WTC11 (cell line): Measurements from ENCODE around the gene CCDC141. TPM values are rescaled to one million over a fixed set of nuclear protein-coding genes. Genes with fewer than 3 reads are reported as not detected.

Source experiments
- ATAC-seq: fragments of 200-7000 bp; cut with Tn5 transposase; 2 replicates; pipeline ENCODE4 v1.10.0; 2021; ENCODE audit warnings: mild to moderate bottlenecking, moderate library complexity
- CTCF ChIA-PET: fragments of 300-600 bp; sonication (Branson Sonifier 250); formaldehyde crosslinking; loops from one replicate; lab custom pipeline; 2021; ENCODE audit warnings: antibody characterized with exemption; lab: Charles Lee
- POLR2A ChIA-PET: fragments of 350-600 bp; sonication (Branson Sonifier 250); formaldehyde crosslinking; loops from one replicate; lab custom pipeline; 2021; ENCODE audit warnings: antibody characterized with exemption; lab: Charles Lee
- DNase-seq: peaks from one replicate; pipeline ENCODE4 v3.0.0; 2021; ENCODE audit warnings: low spot score
- H3K27ac Mint-ChIP-seq: 2 replicates; pipeline ENCODE4 v1.8.0; 2021; ENCODE audit warnings: mixed read lengths
- H3K27me3 Mint-ChIP-seq: 2 replicates; pipeline ENCODE4 v1.8.0; 2021; ENCODE audit warnings: low read depth, mild to moderate bottlenecking, moderate library complexity, mixed read lengths
- H3K36me3 Mint-ChIP-seq: 2 replicates; pipeline ENCODE4 v1.8.0; 2021; ENCODE audit warnings: mixed read lengths
- H3K4me1 Mint-ChIP-seq: 2 replicates; pipeline ENCODE4 v1.8.0; 2022; ENCODE audit warnings: mixed read lengths
- H3K4me3 Mint-ChIP-seq: 2 replicates; pipeline ENCODE4 v1.8.0; 2021; ENCODE audit warnings: mild to moderate bottlenecking, moderate library complexity, mixed read lengths
- H3K9me3 Mint-ChIP-seq: 2 replicates; pipeline ENCODE4 v1.8.0; 2021; ENCODE audit warnings: mixed read lengths
- CREM ChIP-seq: sonication (generic); formaldehyde crosslinking; IDR thresholded peaks from 2 replicates; pipeline ENCODE4 v1.8.1; 2022; ENCODE audit warnings: mild to moderate bottlenecking, missing genetic modification reagents, moderate library complexity
- ELF4 ChIP-seq: sonication (generic); formaldehyde crosslinking; IDR thresholded peaks from 2 replicates; pipeline ENCODE4 v1.8.1; 2022; ENCODE audit warnings: low read depth, mild to moderate bottlenecking, moderate library complexity, missing genetic modification reagents
- FOXP1 ChIP-seq: sonication (generic); formaldehyde crosslinking; IDR thresholded peaks from 2 replicates; pipeline ENCODE4 v1.8.0; 2022; ENCODE audit warnings: missing genetic modification reagents, mild to moderate bottlenecking, moderate library complexity, borderline replicate concordance
- GABPB1 ChIP-seq: sonication (generic); formaldehyde crosslinking; IDR thresholded peaks from 2 replicates; pipeline ENCODE4 v1.8.1; 2023; ENCODE audit warnings: mild to moderate bottlenecking, missing genetic modification reagents
- KAT7 ChIP-seq: sonication (generic); formaldehyde crosslinking; IDR thresholded peaks from 2 replicates; pipeline ENCODE4 v1.8.1; 2023; ENCODE audit warnings: missing genetic modification reagents, mild to moderate bottlenecking, borderline replicate concordance
- NR3C1 ChIP-seq: sonication (generic); formaldehyde crosslinking; conservative IDR thresholded peaks from 2 replicates; pipeline ENCODE4 v1.8.1; 2023; ENCODE audit warnings: low read depth, mild to moderate bottlenecking, missing genetic modification reagents
- SMAD3 ChIP-seq: sonication (generic); formaldehyde crosslinking; IDR thresholded peaks from 2 replicates; pipeline ENCODE4 v1.8.0; 2022; ENCODE audit warnings: missing genetic modification reagents, mild to moderate bottlenecking, borderline replicate concordance
- ZNF138 ChIP-seq: sonication (generic); formaldehyde crosslinking; conservative IDR thresholded peaks from 2 replicates; pipeline ENCODE4 v1.8.1; 2022; ENCODE audit warnings: mild to moderate bottlenecking, moderate library complexity, missing genetic modification reagents
- ZNF423 ChIP-seq: fragments of 250-450 bp; sonication (Bioruptor Pico); IDR thresholded peaks from 2 replicates; pipeline ENCODE4 v2.1.2; 2022; ENCODE audit warnings: mild to moderate bottlenecking, moderate library complexity
- total RNA-seq: library from RNA; stranded (reverse); gene quantifications from 3 replicates; pipeline ENCODE4 v1.2.3, GENCODE V29; 2021
- TF ChIP-seq, protein P1 (sequence below): fragments of 200-600 bp; IDR thresholded peaks from 2 replicates; pipeline ENCODE4 v1.8.0; 2022; ENCODE audit warnings: antibody characterized with exemption
- TF ChIP-seq, protein P2 (sequence below): sonication (generic); formaldehyde crosslinking; IDR thresholded peaks from 2 replicates; pipeline ENCODE4 v1.8.1; 2023; ENCODE audit warnings: mild to moderate bottlenecking, missing genetic modification reagents
- TF ChIP-seq, protein P3 (sequence below): sonication (generic); formaldehyde crosslinking; IDR thresholded peaks from 2 replicates; pipeline ENCODE4 v1.8.0; 2022; ENCODE audit warnings: mild to moderate bottlenecking, missing genetic modification reagents
- TF ChIP-seq, protein P4 (sequence below): sonication (generic); formaldehyde crosslinking; IDR thresholded peaks from 2 replicates; pipeline ENCODE4 v1.8.1; 2023; ENCODE audit warnings: mild to moderate bottlenecking, moderate library complexity, missing genetic modification reagents
- TF ChIP-seq, protein P5 (sequence below): sonication (generic); formaldehyde crosslinking; IDR thresholded peaks from 2 replicates; pipeline ENCODE4 v1.8.1; 2022; ENCODE audit warnings: low read depth, missing genetic modification reagents, borderline replicate concordance
- TF ChIP-seq, protein P6 (sequence below): fragments of 250-450 bp; sonication (Bioruptor Pico); IDR thresholded peaks from 2 replicates; pipeline ENCODE4 v1.9.0; 2021; ENCODE audit warnings: moderate library complexity, mild to moderate bottlenecking, inconsistent platforms, borderline replicate concordance

The CCDC141 gene
- total RNA-seq, 1 experiment from 2014 or later: 8.5 TPM

DNA sequence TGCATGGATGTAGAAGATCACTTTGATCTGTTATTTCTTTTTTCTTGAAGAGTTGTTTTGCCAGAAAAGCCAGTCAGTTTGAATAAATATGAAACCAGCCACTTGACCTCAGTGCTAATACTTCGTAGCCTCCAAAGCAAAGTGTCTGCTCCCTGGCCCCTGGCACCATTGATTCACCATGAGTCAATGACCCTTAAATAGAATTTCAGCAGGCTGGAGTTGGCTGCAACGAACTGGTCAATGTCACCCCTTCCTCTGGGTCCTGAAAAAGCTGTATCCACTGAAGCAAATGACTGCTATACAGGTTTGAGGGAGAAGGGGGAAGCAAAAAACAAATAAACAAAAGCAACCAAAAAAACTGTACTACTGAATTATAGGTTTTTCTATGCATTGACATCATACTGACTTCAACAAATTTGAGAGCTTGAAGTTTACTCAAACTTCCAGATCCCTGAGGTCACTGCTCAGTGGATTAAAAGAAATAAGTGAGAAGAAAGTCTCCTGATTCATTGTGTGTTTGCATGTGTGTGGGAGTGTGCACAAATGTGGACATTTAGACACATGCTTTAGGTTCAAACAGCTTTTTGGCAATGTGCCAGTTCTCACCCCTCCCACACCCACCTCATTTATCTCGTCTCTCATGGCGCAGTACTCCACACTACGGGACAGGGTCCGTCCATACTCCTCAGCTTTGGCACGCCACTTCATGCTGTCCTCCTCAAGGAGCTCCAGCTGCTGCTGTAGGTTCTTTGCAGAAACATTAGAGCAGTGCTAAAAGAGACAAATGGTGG, 184.6 kb downstream of the CCDC141 start:
- Mint-ChIP-seq H3K36me3 (peaks cover 9% of the 10 kb centered on the region), H3K4me3 (no peak overlapping the region)
- CTCF ChIA-PET: no interaction called here
- TF ChIP-seq ZNF138 (CRISPR knock-in tag): no peak
- TF ChIP-seq, protein P1, sequence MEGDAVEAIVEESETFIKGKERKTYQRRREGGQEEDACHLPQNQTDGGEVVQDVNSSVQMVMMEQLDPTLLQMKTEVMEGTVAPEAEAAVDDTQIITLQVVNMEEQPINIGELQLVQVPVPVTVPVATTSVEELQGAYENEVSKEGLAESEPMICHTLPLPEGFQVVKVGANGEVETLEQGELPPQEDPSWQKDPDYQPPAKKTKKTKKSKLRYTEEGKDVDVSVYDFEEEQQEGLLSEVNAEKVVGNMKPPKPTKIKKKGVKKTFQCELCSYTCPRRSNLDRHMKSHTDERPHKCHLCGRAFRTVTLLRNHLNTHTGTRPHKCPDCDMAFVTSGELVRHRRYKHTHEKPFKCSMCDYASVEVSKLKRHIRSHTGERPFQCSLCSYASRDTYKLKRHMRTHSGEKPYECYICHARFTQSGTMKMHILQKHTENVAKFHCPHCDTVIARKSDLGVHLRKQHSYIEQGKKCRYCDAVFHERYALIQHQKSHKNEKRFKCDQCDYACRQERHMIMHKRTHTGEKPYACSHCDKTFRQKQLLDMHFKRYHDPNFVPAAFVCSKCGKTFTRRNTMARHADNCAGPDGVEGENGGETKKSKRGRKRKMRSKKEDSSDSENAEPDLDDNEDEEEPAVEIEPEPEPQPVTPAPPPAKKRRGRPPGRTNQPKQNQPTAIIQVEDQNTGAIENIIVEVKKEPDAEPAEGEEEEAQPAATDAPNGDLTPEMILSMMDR: no peak
- no peak for TF ChIP-seq NR3C1 (CRISPR knock-in tag)
- TF ChIP-seq, protein P2, sequence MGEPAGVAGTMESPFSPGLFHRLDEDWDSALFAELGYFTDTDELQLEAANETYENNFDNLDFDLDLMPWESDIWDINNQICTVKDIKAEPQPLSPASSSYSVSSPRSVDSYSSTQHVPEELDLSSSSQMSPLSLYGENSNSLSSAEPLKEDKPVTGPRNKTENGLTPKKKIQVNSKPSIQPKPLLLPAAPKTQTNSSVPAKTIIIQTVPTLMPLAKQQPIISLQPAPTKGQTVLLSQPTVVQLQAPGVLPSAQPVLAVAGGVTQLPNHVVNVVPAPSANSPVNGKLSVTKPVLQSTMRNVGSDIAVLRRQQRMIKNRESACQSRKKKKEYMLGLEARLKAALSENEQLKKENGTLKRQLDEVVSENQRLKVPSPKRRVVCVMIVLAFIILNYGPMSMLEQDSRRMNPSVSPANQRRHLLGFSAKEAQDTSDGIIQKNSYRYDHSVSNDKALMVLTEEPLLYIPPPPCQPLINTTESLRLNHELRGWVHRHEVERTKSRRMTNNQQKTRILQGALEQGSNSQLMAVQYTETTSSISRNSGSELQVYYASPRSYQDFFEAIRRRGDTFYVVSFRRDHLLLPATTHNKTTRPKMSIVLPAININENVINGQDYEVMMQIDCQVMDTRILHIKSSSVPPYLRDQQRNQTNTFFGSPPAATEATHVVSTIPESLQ (CRISPR knock-in tag): no peak
- no peak for TF ChIP-seq SMAD3
- TF ChIP-seq, protein P3, sequence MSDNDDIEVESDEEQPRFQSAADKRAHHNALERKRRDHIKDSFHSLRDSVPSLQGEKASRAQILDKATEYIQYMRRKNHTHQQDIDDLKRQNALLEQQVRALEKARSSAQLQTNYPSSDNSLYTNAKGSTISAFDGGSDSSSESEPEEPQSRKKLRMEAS (CRISPR knock-in tag): no peak
- TF ChIP-seq, protein P4, sequence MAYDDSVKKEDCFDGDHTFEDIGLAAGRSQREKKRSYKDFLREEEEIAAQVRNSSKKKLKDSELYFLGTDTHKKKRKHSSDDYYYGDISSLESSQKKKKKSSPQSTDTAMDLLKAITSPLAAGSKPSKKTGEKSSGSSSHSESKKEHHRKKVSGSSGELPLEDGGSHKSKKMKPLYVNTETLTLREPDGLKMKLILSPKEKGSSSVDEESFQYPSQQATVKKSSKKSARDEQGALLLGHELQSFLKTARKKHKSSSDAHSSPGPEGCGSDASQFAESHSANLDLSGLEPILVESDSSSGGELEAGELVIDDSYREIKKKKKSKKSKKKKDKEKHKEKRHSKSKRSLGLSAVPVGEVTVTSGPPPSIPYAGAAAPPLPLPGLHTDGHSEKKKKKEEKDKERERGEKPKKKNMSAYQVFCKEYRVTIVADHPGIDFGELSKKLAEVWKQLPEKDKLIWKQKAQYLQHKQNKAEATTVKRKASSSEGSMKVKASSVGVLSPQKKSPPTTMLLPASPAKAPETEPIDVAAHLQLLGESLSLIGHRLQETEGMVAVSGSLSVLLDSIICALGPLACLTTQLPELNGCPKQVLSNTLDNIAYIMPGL: no peak
- TF ChIP-seq, all 79 proteins: peak for 0
- Mint-ChIP-seq H3K27me3 (no peaks in the 10 kb centered on the region), H3K9me3 (no peaks in the 10 kb centered on the region), H3K27ac (no peak overlapping the region), H3K4me1 (peaks cover 39% of the 10 kb centered on the region)
- no peak for ATAC-seq
- POLR2A ChIA-PET: no interaction called here
- DNase-seq: no peak

DNA sequence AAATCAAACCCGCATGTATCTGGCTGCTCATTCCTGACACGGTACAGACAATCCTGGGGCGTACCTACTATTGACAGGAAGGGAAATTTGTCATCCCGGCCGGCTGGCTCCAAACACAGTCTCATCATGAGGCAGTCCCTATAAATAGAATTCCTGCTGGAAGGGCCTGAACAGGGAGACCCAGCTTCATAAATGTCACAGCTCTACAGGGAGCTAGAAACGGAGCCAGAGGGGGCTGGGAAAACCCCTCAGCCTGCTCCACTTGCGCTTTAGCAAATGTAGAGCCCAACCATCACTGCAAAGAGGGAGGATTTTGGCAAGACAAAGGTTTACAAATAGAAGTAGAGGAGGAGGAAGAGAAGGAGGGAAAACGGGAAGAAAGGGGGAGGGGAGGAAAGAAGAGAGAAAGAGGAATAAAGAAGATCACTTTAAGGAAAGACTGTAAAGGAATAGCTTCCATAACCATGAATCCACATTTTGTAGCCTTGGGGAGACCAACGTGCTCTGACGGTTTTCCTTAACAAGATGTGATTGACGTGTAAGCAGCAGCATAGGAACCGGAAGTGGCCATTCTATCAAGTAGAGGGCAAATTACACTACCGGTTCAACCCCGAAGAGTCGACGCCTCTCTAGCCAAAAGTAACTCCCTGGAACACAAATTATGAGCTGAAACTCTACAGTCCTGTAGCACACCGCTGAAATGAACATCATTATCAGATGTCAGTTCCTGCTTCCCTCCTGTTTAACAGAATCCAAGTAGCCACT, 185.9 kb downstream of the CCDC141 start:
- H3K27me3 Mint-ChIP-seq: no peaks in the 10 kb centered on the region
- H3K27ac Mint-ChIP-seq: peak overlapping the region; percentile 46
- TF ChIP-seq, protein P5, sequence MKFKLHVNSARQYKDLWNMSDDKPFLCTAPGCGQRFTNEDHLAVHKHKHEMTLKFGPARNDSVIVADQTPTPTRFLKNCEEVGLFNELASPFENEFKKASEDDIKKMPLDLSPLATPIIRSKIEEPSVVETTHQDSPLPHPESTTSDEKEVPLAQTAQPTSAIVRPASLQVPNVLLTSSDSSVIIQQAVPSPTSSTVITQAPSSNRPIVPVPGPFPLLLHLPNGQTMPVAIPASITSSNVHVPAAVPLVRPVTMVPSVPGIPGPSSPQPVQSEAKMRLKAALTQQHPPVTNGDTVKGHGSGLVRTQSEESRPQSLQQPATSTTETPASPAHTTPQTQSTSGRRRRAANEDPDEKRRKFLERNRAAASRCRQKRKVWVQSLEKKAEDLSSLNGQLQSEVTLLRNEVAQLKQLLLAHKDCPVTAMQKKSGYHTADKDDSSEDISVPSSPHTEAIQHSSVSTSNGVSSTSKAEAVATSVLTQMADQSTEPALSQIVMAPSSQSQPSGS (CRISPR knock-in tag): no peak
- TF ChIP-seq ELF4: no peak
- 0 out of 2 replicates have a peak, but pooled peaks have one; percentile 47 for TF ChIP-seq ZNF423 (CRISPR knock-in tag)
- no peak for TF ChIP-seq FOXP1 (CRISPR knock-in tag)
- TF ChIP-seq CREM (CRISPR knock-in tag): no peak
- TF ChIP-seq KAT7 (CRISPR knock-in tag): no peak
- no peak for TF ChIP-seq GABPB1 (CRISPR knock-in tag)
- TF ChIP-seq, protein P6, sequence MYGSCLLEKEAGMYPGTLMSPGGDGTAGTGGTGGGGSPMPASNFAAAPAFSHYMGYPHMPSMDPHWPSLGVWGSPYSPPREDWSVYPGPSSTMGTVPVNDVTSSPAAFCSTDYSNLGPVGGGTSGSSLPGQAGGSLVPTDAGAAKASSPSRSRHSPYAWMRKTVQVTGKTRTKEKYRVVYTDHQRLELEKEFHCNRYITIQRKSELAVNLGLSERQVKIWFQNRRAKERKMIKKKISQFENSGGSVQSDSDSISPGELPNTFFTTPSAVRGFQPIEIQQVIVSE (CRISPR knock-in tag): no peak
- ChIA-PET POLR2A (no interaction called here), CTCF (no interaction called here)
- peaks cover 39% of the 10 kb centered on the region for H3K4me1 Mint-ChIP-seq
- ATAC-seq (peak; percentile 74), DNase-seq (peak; percentile 13)
- no peaks in the 10 kb centered on the region for H3K9me3 Mint-ChIP-seq
- peaks cover 9% of the 10 kb centered on the region for H3K36me3 Mint-ChIP-seq
- H3K4me3 Mint-ChIP-seq: peak overlapping the region; percentile 29; the same call in 1 of the 2 replicates
